ENCODE data around the gene ARHGDIG. TPM values are rescaled to one million over a fixed set of nuclear protein-coding genes. Genes with fewer than 3 reads are reported as not detected.
"Not testable (repeated sequence)": the region's sequence is repeated elsewhere in the genome, so short reads cannot be mapped to it uniquely, and the experiment has no call there.

ARHGDIG gene
- polyA plus RNA-seq, 3 donors: 0.22 to 78.0 (median 4.1) TPM

DNA sequence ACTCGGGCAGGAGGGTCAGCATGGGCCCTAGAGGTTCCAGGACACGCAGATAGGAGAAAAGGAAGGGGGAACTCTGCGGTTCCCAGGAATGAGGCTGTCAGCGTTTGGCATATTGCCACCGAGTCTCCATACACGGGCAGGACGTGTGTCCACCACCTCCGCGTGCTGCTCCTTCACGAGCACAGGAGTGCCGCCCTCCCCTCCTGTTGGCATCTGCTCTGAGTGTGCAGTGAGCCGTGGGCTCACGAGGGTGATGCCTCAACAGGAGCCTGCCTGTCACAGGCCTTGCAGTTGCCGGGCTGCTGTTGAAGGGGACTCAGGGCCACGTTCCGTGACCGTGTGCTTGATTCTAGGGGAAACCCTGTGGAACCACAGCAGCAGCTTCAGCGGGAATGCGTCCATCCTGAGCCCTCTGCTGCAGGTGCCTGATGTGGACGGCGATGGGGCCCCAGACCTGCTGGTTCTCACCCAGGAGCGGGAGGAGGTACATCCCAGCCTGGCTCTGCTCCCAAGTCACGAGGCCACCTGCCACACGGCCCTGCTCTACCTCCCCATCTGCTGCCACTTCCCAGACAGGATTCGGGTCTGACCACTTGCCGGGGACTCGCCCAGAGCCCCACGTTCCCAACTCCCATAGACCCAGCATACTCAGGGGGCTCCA, 19.2 kb upstream of the ARHGDIG start:
- 45 to 93% (median 90%) methylated on average over 28 of the region's 28 CpGs for WGBS, 3 donors
- H3K27ac ChIP-seq (ENCODE audit: low read depth, low read length): no peak overlapping the region

DNA sequence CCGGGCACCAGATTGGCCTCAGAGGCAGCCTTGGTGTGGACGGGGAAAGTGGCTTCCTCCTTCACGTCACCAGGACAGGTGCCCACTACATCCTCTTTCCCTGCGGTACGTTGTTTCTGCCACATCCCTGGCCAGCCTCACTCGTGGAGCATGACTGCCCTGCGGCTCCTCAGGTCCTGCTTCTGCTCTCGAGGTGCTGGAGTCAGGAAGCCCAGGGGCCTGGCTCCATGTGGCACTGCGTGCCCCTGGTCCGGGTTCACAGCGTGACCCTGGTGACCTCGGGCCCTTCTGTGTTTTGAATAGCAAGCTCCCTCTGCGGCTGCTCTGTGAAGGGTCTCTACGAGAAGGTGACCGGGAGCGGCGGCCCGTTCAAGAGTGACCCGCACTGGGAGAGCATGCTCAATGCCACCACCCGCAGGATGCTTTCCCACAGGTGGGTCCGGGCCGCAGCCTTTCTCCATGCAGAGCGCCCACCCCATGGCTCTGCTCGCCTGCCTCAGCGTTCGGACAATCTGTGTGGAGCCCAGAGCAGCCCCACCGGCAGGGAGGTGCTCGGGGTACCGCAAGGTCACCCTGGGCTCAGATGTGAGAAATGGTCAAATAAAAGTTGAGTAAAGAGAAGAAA, 18.2 kb upstream of the ARHGDIG start:
- 92 to 94% (median 92%) methylated on average over 29 of the region's 29 CpGs for WGBS, 3 donors
- H3K27ac ChIP-seq (ENCODE audit: low read depth, low read length): no peak overlapping the region

GRCh38 chr16:263182-263774, 17.1 kb upstream of the ARHGDIG start:
- 94 to 97% (median 95%) methylated on average over 33 to 35 of the region's 35 CpGs for WGBS, 3 donors
- H3K27ac ChIP-seq (ENCODE audit: low read depth, low read length): no peak overlapping the region

- no peak overlapping the region for H3K27ac ChIP-seq (ENCODE audit: low read depth, low read length)
- WGBS, 3 donors: 94 to 95% (median 95%) methylated on average over 17 of the region's 17 CpGs
Measured at GRCh38 chr16:263944-264343, 16.4 kb upstream of the ARHGDIG start.

DNA sequence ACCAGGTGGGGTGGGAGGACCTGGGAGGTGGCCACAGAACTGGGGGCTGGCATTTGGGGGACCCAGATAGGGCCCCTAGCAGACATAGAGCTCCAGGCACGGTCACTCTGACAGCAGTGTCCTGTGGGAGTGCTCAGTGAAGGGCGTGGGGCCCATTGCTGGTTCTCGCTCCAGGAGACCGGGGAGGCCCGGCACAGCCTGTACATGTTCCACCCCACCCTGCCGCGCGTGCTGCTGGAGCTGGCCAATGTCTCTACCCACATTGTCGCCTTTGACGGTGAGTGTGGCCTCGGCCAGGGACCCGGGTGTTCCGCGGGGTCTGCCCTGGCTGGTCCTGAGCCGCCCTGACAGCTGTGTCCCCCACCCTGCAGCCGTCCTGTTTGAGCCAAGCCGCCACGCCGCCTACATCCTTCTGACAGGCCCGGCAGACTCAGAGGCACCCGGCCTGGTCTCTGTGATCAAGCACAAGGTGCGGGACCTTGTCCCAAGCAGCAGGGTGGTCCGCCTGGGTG, 15.9 kb upstream of the ARHGDIG start:
- H3K27ac ChIP-seq (ENCODE audit: low read depth, low read length): no peak overlapping the region
- 88 to 93% (median 89%) methylated on average over 22 to 23 of the region's 23 CpGs for WGBS, 3 donors

DNA sequence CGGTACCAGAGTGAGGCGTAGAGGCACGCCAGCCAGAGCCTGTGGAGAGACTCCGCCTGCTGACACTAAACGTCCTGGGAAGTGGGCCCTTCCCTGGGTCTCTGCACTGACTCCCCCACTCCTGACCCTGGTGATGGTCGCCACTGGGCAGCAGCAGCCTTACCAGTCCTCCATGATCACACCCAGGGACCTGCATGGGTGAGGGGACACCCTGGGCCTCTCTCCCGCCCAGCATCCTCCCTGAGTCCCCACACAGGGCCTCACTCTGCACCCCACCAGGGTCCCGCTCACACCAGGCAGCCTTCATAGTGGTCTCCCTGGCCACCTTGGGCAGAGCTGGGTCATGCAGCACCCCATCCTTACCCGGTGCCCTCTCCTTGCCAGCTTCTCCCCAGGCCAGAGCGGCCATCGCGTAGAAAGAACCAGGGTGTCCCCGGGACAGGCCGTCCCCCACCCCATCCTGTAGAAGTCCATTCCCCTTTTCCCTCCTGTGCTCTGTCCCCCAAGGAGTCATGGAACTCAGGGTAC, 15.3 kb upstream of the ARHGDIG start:
- WGBS, 3 donors: 90 to 92% (median 91%) methylated on average over 14 of the region's 14 CpGs

GRCh38 chr16:265711-266110, 14.7 kb upstream of the ARHGDIG start:
- H3K27ac ChIP-seq (ENCODE audit: low read depth, low read length): no peak overlapping the region
- WGBS, 3 donors: 64 to 82% (median 76%) methylated on average over 12 of the region's 12 CpGs

More for the DNA sequence above, 15.3 kb upstream of the ARHGDIG start:
- no peak overlapping the region for H3K27ac ChIP-seq (ENCODE audit: low read depth, low read length)

- H3K27ac ChIP-seq (ENCODE audit: low read depth, low read length): no peak overlapping the region
- WGBS, 3 donors: 76 to 78% (median 77%) methylated on average over 25 of the region's 25 CpGs
Measured at GRCh38 chr16:266258-267164, 13.9 kb upstream of the ARHGDIG start.

DNA sequence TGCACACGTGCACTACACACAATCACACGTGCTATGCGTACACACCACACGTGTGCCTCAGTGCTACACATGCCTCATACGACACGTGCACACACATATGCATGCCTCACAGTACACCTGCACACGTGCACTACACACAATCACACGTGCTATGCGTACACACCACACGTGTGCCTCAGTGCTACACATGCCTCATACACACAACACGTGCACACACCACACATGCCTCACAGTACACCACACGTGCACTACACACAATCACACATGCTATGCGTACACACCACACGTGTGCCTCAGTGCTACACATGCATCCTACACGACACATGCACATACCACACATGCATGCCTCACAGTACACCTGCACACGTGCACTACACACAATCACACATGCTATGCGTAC, 12.8 kb upstream of the ARHGDIG start:
- WGBS, 3 donors: 82 to 90% (median 86%) methylated on average over 17 of the region's 17 CpGs
- H3K27ac ChIP-seq (ENCODE audit: low read depth, low read length): not testable (repeated sequence)

DNA sequence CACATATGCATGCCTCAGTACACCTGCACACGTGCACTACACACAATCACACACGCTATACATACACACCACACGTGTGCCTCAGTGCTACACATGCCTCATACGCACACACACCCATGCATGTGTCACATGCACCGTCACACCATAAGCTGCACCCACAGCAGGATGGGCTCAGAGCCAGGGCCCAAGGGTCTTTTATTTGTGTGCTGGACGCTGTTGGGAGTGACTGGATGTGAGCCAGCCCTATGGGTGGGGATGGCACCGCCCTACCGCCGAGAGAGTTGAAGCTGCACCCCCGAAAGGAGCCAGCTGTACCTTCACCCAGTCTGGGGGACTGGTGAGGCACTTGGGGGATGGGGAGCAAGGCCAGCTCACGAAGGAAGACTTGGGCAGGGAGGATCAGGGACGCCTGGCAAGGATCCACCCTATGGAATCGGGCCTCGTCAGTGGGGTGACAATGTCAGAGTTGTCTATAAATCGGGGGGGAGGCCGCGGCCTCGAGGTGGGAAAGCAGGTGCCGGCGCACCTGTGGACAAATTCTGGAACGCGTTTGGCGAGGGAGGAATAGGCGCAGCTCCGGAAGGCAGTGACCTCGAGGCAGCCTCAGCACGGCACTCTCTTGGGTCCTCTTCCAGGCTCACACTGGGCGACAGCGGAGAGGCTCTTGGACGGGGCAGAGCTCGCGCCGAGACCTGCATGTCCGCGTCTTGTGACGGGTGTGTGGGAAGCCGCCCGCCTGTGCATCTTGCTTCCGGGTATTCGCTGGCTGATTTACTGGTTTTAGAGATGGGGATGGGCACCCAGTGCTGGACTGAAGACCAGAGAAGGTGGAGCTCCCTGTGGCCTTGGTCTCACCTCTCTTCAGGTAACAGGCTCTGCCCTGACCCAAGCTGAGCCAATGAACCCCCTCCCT, 12.0 kb upstream of the ARHGDIG start:
- WGBS, 3 donors: 31 to 75% (median 69%) methylated on average over 36 to 40 of the region's 40 CpGs
- no peak overlapping the region for H3K27ac ChIP-seq (ENCODE audit: low read depth, low read length)

DNA sequence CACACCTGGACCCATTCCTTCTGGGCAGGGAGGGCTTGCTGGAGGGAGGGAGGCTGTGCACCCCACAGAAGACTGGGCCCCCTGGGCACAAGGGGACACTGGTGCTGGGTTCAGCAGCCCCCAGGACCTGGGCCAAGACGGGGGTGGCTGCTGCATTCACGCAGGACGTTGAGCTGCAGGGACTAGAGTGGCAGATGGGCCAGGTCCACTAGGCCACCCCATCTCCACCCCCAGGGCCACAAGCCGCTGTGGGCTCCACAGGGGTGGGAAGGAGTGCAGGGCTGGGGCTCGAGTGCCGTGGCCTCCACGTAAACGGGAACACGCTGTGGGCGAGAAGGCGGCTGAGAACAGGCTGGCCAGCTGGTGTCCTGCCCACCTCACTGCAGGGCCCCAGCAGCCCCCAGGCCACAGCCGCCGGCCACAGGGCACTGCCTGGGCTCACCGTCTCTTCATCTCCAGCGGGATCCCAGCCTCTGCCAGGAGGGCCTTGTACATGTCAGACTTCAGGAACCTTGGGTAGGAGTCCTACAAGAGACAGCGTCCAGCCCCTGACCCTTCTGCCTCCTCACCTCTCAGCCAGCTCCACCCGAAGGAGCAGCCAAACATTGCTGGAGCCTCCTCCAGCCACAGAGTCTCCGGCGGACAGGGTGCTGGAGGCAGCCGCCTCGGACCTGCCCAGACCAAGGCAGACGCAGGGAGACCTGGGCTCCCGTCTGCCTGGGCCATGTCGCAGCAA, 11.2 kb upstream of the ARHGDIG start:
- 46 to 86% (median 84%) methylated on average over 19 to 24 of the region's 24 CpGs for whole genome bisulfite sequencing, 3 donors
- H3K27ac ChIP-seq (ENCODE audit: low read depth, low read length): no peak overlapping the region

DNA sequence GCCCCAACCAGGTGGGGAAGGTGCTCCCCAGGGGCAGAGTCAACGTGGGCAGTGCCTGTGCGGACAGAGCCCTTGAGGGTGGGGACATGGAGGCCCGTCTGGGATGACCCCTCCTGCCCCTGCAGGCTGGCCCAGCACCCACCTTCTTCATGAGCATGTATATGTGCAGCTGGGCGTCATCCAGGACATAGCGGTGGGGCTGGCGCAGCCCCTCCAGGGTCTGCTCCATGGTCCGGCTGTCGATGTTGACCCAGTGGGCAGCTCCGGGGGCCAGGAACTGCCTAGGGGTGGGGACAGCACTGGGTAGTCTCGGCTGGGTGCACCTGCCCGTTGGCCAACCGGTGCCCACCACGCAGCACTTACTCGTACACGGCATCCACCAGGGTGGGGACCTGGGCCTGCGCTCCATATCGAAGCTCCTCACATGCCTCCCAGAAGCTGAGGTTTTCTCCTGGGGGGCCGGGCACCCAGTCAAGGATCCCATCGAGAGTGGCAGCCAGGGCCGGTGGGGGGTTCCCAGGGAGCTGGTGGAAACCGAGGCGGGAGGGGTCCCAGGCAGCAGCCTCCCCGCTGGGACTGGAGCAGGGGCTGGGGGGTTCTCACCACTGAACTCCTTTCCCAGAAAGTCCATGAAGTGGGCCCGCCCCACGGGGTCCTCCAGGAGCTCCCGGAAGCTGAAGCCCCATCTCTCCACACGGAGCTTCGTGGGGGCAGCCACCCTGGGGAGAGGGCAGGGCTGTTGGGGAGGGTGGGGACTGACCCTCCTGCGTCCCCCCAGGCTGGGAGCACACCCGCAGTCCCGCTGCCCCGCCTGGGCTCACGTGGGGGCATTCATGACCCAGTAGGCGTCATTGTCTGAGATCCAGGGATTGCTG, 9.8 kb upstream of the ARHGDIG start:
- 83 to 89% (median 89%) methylated on average over 33 to 34 of the region's 34 CpGs for WGBS, 3 donors
- H3K27ac ChIP-seq (ENCODE audit: low read depth, low read length): no peak overlapping the region

GRCh38 chr16:272633-273546, 7.5 kb upstream of the ARHGDIG start:
- WGBS, 3 donors: 67 to 87% (median 84%) methylated on average over 31 to 36 of the region's 36 CpGs
- H3K27ac ChIP-seq (ENCODE audit: low read depth, low read length): no peak overlapping the region

GRCh38 chr16:273547-274421, 6.6 kb upstream of the ARHGDIG start:
- no peak overlapping the region for H3K27ac ChIP-seq (ENCODE audit: low read depth, low read length)
- 48 to 85% (median 83%) methylated on average over 27 to 30 of the region's 30 CpGs for WGBS, 3 donors

Data from adipose tissue (tissue), 3 donors.